Erythroblast (primary cell): ENCODE results near the gene WWC1.

Experiments used
- DNase-seq, 2 experiments: peaks; one replicate each; lab custom pipeline; 2025; lab: John Stamatoyannopoulos, UW
- GATA1 ChIP-seq: IDR thresholded peaks from 2 replicates; pipeline ENCODE4 v1.6.1; 2011; ENCODE audit warnings: low read depth, mild to moderate bottlenecking, control low read depth, low read length, moderate library complexity
- POLR2A ChIP-seq: IDR thresholded peaks from 2 replicates; pipeline ENCODE4 v1.6.1; 2011; ENCODE audit warnings: mild to moderate bottlenecking, low read length

WWC1 gene

GRCh38 chr5:168292786-168293696 lies 1.6 kb downstream of the WWC1 start:
- TF ChIP-seq POLR2A (no peak), GATA1 (no peak)
- DNase-seq: no peak

GRCh38 chr5:168295574-168296201 lies 4.2 kb downstream of the WWC1 start:
- DNase-seq: no peak
- TF ChIP-seq POLR2A: no peak
- TF ChIP-seq GATA1: no peak

- TF ChIP-seq GATA1 (no peak), POLR2A (no peak)
- DNase-seq: no peak
Observed at GRCh38 chr5:168296682-168297081, 5.2 kb downstream of the WWC1 start.

- TF ChIP-seq GATA1: no peak
- no peak for DNase-seq
Observed at GRCh38 chr5:168298949-168299348, 7.5 kb downstream of the WWC1 start.

- no peak for TF ChIP-seq POLR2A
- no peak for DNase-seq
Observed at GRCh38 chr5:168299372-168299771, 7.9 kb downstream of the WWC1 start.

- no peak for DNase-seq
- TF ChIP-seq GATA1 (no peak), POLR2A (no peak)
Observed at GRCh38 chr5:168300326-168301182, 9.1 kb downstream of the WWC1 start.

GRCh38 chr5:168301593-168302390 lies 10.3 kb downstream of the WWC1 start:
- TF ChIP-seq GATA1 (no peak), POLR2A (no peak)
- DNase-seq: no peak

GRCh38 chr5:168302785-168303184 lies 11.3 kb downstream of the WWC1 start:
- TF ChIP-seq GATA1: no peak
- TF ChIP-seq POLR2A: no peak
- no peak for DNase-seq

- no peak for DNase-seq
- no peak for TF ChIP-seq GATA1
- no peak for TF ChIP-seq POLR2A
Observed at GRCh38 chr5:168303393-168304025, 12.1 kb downstream of the WWC1 start.

- TF ChIP-seq POLR2A: no peak
- no peak for TF ChIP-seq GATA1
Observed at GRCh38 chr5:168304349-168304748, 12.9 kb downstream of the WWC1 start.

GRCh38 chr5:168305281-168305680 lies 13.8 kb downstream of the WWC1 start:
- DNase-seq: no peak
- TF ChIP-seq GATA1: no peak
- no peak for TF ChIP-seq POLR2A

More at GRCh38 chr5:168304349-168304748, 12.9 kb downstream of the WWC1 start:
- DNase-seq: no peak

GRCh38 chr5:168307022-168307421 lies 15.6 kb downstream of the WWC1 start:
- no peak for TF ChIP-seq POLR2A
- TF ChIP-seq GATA1: no peak
- no peak for DNase-seq

- TF ChIP-seq GATA1 (no peak), POLR2A (no peak)
- no peak for DNase-seq
Observed at GRCh38 chr5:168307925-168308584, 16.6 kb downstream of the WWC1 start.
